ENCODE measurements around the gene CLINT1. TPM values are rescaled to one million over a fixed set of nuclear protein-coding genes. Genes with fewer than 3 reads are reported as not detected.

Gene CLINT1
- total and polyA plus RNA-seq, 9 of the 15 experiments (the other 6 are each of a cell fraction or from before 2014, with no cell fraction given): 23.6 to 125 (median 71.4) TPM

DNA sequence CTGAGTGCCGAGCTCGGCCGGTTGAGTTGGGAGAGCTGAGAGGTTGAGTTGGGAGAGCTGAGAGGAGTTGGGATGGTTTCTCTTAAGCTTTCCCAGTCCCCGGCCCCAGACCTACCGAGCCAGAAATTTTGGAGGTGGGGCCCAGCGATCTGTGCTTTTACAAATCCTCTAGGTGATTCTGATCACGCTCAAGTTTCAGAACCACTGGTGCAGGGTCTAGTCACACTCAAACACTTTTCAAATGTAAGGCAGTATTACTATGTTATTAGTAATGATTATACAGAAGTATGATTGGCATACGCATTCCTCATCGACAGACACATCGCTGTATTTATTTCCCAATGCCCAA lies 256 bp upstream of the CLINT1 start (continued):
- TF ChIP-seq NR2C2 (CRISPR knock-in tag; IDR thresholded peaks at IDR 0.05) (no peak), NR2C2 (tag; IDR thresholded peaks at IDR 0.05) (0 out of 2 replicates have a peak, but pooled peaks have one; percentile 10), SMAD1 (IDR thresholded peaks at IDR 0.05; ENCODE audit: low read depth, low read length, partially characterized antibody) (no peak), ZNF76 (CRISPR knock-in tag; IDR thresholded peaks at IDR 0.05; ENCODE audit: borderline replicate concordance) (0 out of 2 replicates have a peak, but pooled peaks have one; percentile 31), L3MBTL2 (IDR thresholded peaks at IDR 0.05) (0 out of 2 replicates have a peak, but pooled peaks have one; percentile 3), NRF1 (conservative IDR thresholded peaks at IDR 0.05 in 1 of 2, IDR thresholded peaks at IDR 0.05 in 1 of 2) (peak; percentile 35 to 46; a peak in 2 of 4 replicates)
- TF ChIP-seq, protein P1, sequence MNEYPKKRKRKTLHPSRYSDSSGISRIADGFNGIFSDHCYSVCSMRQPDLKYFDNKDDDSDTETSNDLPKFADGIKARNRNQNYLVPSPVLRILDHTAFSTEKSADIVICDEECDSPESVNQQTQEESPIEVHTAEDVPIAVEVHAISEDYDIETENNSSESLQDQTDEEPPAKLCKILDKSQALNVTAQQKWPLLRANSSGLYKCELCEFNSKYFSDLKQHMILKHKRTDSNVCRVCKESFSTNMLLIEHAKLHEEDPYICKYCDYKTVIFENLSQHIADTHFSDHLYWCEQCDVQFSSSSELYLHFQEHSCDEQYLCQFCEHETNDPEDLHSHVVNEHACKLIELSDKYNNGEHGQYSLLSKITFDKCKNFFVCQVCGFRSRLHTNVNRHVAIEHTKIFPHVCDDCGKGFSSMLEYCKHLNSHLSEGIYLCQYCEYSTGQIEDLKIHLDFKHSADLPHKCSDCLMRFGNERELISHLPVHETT (CRISPR knock-in tag; conservative IDR thresholded peaks at IDR 0.05 in 1 of 2, IDR thresholded peaks at IDR 0.05 in 1 of 2): peak in 1 of 2 experiments; percentile 18; a peak in 1 of 4 replicates

- Histone ChIP-seq H3K36me3 (ENCODE audit: control insufficient read depth, insufficient read depth, low read length) (peaks cover 16% of the 10 kb centered on the region; the same call in 2 of the 3 replicates), H3K4me3 (peak overlapping the region; percentile 96), H3K27ac (ENCODE audit: extremely low read depth, low read depth, low read length) (peak overlapping the region; percentile 87), H3K9me1 (ENCODE audit: control insufficient read depth, insufficient read depth, low read length) (no peaks in the 10 kb centered on the region), H2AFZ (ENCODE audit: low read depth, low read length) (peak overlapping the region; percentile 97), H3K4me1 (replicated peaks in 1 of 2; ENCODE audit: control insufficient read depth in 2 of 2, insufficient read depth in 2 of 2, low read length in 2 of 2) (peaks cover 7 to 21% of the 10 kb centered on the region in 2 experiments), H4K20me1 (replicated peaks; ENCODE audit: control insufficient read depth, insufficient read depth, low read length) (peaks cover 24% of the 10 kb centered on the region), H3K9me3 (replicated peaks; ENCODE audit: control insufficient read depth, insufficient read depth, low read depth, low read length) (no peaks in the 10 kb centered on the region), H3K27me3 (ENCODE audit: control insufficient read depth in 2 of 2, insufficient read depth in 2 of 2, low read length in 2 of 2) (no peaks in the 10 kb centered on the region), H3K79me2 (ENCODE audit: control insufficient read depth, insufficient read depth, low read length) (peaks cover 63% of the 10 kb centered on the region), H3K9ac (ENCODE audit: insufficient read depth in 1 of 2, low read depth in 2 of 2, low read length in 2 of 2) (peak overlapping the region; percentile 93 to 98), H3K4me2 (ENCODE audit: insufficient read depth, low read length) (peak overlapping the region; percentile 95)
- intact Hi-C loops (cut with micrococcal nuclease) (loop anchor here (5.0 to 10.0 kb wide), 2 partner anchors 36 to 137 kb away; no protein-coding TSS in a partner anchor), in situ Hi-C loops (cut with MboI) (no loop called here)
- ChIA-PET POLR2A (no interaction called here), CTCF (ENCODE audit: low intra/inter-chr PET ratio) (no interaction called here)
- peak; percentile 45 for ATAC-seq
- TF ChIP-seq, protein P2, sequence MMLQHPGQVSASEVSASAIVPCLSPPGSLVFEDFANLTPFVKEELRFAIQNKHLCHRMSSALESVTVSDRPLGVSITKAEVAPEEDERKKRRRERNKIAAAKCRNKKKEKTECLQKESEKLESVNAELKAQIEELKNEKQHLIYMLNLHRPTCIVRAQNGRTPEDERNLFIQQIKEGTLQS (IDR thresholded peaks at IDR 0.05): peak; percentile 80
- TF ChIP-seq, protein P2 (CRISPR knock-in tag; conservative IDR thresholded peaks at IDR 0.05): no peak
- TF ChIP-seq POLR2H (tag; IDR thresholded peaks at IDR 0.05; ENCODE audit: low read depth) (peak; percentile 22), ETV6 (IDR thresholded peaks at IDR 0.05; ENCODE audit: borderline replicate concordance in 1 of 2, low read depth in 2 of 2, low read length in 1 of 2) (peak in 1 of 2 experiments; percentile 39; a peak in 1 of 4 replicates), ETV6 (CRISPR knock-in tag; IDR thresholded peaks at IDR 0.05; ENCODE audit: borderline replicate concordance) (no peak), ZNF717 (CRISPR knock-in tag; IDR thresholded peaks at IDR 0.05) (no peak), DPF2 (IDR thresholded peaks at IDR 0.05) (0 out of 2 replicates have a peak, but pooled peaks have one; percentile 18), DACH1 (IDR thresholded peaks at IDR 0.05; ENCODE audit: partially characterized antibody) (peak; percentile 19), CEBPB (tag; IDR thresholded peaks at IDR 0.05) (peak; percentile 95), SMARCE1 (IDR thresholded peaks at IDR 0.05) (no peak), CEBPG (CRISPR knock-in tag; IDR thresholded peaks at IDR 0.05) (peak; percentile 73), CEBPG (tag; conservative IDR thresholded peaks at IDR 0.05 in 1 of 2, IDR thresholded peaks at IDR 0.05 in 1 of 2) (peak; percentile 90 to 96), ZNF311 (CRISPR knock-in tag; IDR thresholded peaks at IDR 0.05) (no peak)
- peak in 2 of 4 experiments; percentile 14 to 27 for DNase-seq (ENCODE audit: extremely low read depth in 1 of 4, low spot score in 3 of 4)
- 0% methylated on average over 5 of the region's 5 CpGs for WGBS (ENCODE audit: insufficient coverage, low coverage, missing lambda C conversion rate)
- FAIRE-seq: no peak
- BruUV-seq (replicated peaks): no TSS peak
Measured at GRCh38 chr5:157857816-157858526, 974 bp downstream of the CLINT1 start.

Measured in K562 (cell line).